Measurements from ENCODE around the gene LRP4. TPM values are rescaled to one million over a fixed set of nuclear protein-coding genes. Genes with fewer than 3 reads are reported as not detected.

Gene LRP4
- total RNA-seq, 5 donors from 2014 or later (not counting 1 experiment from before 2014, with no cell fraction given), result 0.06 to 0.26 (median 0.13) TPM; not detected in 2

- ChIA-PET POLR2A (interaction anchor here in 1 of 2 donors (0.6 kb wide), 1 partner anchor 9 kb away, joined by 4 read pairs; no protein-coding TSS in a partner anchor), CTCF (interaction anchor here (0.7 to 1.2 kb wide), 3 partner anchors 31 to 537 kb away, joined by 3 read pairs; no protein-coding TSS in a partner anchor)
- H3K36me3 Mint-ChIP-seq, result no peaks in the 10 kb centered on the region
- Histone ChIP-seq H3K4me1 (ENCODE audit: control insufficient read depth in 1 of 2, extremely low read depth in 1 of 2, insufficient read depth in 2 of 2, low read length in 2 of 2) (peaks cover 5 to 27% of the 10 kb centered on the region in 2 experiments), H3K4me3 (ENCODE audit: control insufficient read depth in 1 of 2, extremely low read depth in 1 of 2, low read length in 1 of 2) (peak overlapping the region; percentile 29 to 68), H3K9me3 (no peaks in the 10 kb centered on the region), H3K27ac (ENCODE audit: low read length) (no peak overlapping the region), H3K27me3 (replicated peaks in 1 of 2; ENCODE audit: control insufficient read depth in 2 of 2, extremely low read depth in 1 of 2, insufficient read depth in 2 of 2, low read length in 1 of 2) (peaks cover 0 to 63% of the 10 kb centered on the region in 2 experiments), H3K36me3 (ENCODE audit: control insufficient read depth in 2 of 2, extremely low read depth in 1 of 2, insufficient read depth in 1 of 2, low read length in 1 of 2) (no peaks in the 10 kb centered on the region)
- peak overlapping the region; percentile 70 to 81 (median 73) for H3K4me3 Mint-ChIP-seq
- WGBS (ENCODE audit: insufficient coverage), result 2% methylated on average over 26 of the region's 31 CpGs
- peak in 3 of 35 experiments; percentile 17 to 38 (median 18) for DNase-seq
- peaks cover 59 to 70% of the 10 kb centered on the region in 2 donors for H3K27me3 Mint-ChIP-seq
- H3K4me1 Mint-ChIP-seq, result peaks cover 25 to 29% (median 28%) of the 10 kb centered on the region in 3 donors
- no peak overlapping the region for H3K27ac Mint-ChIP-seq
- no peaks in the 10 kb centered on the region for H3K9me3 Mint-ChIP-seq
- peak in 3 of 4 experiments; percentile 15 to 31 (median 25) for ATAC-seq (replicated peaks in 1 of 4)
Measured at GRCh38 chr11:46917109-46917761, 1.1 kb downstream of the LRP4 start.

- Histone ChIP-seq H3K27ac (ENCODE audit: low read length) (no peak overlapping the region), H3K36me3 (ENCODE audit: control insufficient read depth in 2 of 2, extremely low read depth in 1 of 2, insufficient read depth in 1 of 2, low read length in 1 of 2) (no peaks in the 10 kb centered on the region), H3K4me3 (ENCODE audit: control insufficient read depth in 1 of 2, extremely low read depth in 1 of 2, low read length in 1 of 2) (peak overlapping the region; percentile 29 to 68), H3K9me3 (no peaks in the 10 kb centered on the region), H3K4me1 (ENCODE audit: control insufficient read depth in 1 of 2, extremely low read depth in 1 of 2, insufficient read depth in 2 of 2, low read length in 2 of 2) (peaks cover 5 to 27% of the 10 kb centered on the region in 2 experiments), H3K27me3 (replicated peaks in 1 of 2; ENCODE audit: control insufficient read depth in 2 of 2, extremely low read depth in 1 of 2, insufficient read depth in 2 of 2, low read length in 1 of 2) (peaks cover 0 to 66% of the 10 kb centered on the region in 2 experiments)
- Mint-ChIP-seq H3K27me3 (peaks cover 62 to 74% of the 10 kb centered on the region in 2 donors), H3K4me3 (peak overlapping the region; percentile 70 to 81 (median 73)), H3K36me3 (no peaks in the 10 kb centered on the region), H3K4me1 (peaks cover 25 to 29% (median 28%) of the 10 kb centered on the region in 3 donors), H3K9me3 (no peaks in the 10 kb centered on the region), H3K27ac (peak overlapping the region in 1 of 2 donors; percentile 57)
- ATAC-seq (replicated peaks in 1 of 4) (peak in 3 of 4 experiments; percentile 43 to 48 (median 45)), DNase-seq (peak in 3 of 35 experiments; percentile 6 to 13 (median 9))
- WGBS (ENCODE audit: insufficient coverage), result 7% methylated on average over 11 of the region's 24 CpGs
- ChIA-PET POLR2A (interaction anchor here in 1 of 2 donors (0.6 kb wide), 2 partner anchors 9 kb away, joined by 4 to 6 read pairs; no protein-coding TSS in a partner anchor), CTCF (interaction anchor here (0.7 to 1.2 kb wide), 5 partner anchors 13 to 908 kb away, joined by 3 read pairs; no protein-coding TSS in a partner anchor)
Measured at GRCh38 chr11:46916286-46917108, 1.9 kb downstream of the LRP4 start.

DNA sequence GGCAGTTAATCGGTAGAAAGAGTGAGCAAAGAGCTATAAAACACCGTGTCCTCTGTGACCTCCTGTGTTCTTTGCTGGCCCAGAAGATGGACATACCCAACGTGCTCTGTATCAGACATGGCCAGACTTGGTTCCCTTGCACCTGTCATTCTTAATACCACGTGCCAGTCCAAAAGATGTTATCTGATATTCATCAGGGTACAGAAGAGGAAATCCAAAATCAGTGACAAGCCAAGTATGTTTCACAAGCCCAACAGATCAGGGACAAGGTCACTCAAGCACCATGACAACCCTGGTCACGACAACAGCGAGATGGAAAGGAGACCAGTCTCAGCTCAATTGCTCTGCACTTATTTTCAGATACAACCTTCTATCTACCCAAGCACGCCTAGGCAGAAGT is 3.4 kb downstream of the LRP4 start:
- ATAC-seq (replicated peaks in 1 of 4) (no peak), DNase-seq (no peak)
- no peaks in the 10 kb centered on the region for H3K9me3 ChIP-seq
- peaks cover 70 to 72% of the 10 kb centered on the region in 2 donors for H3K27me3 Mint-ChIP-seq
- no peak overlapping the region for H3K4me3 Mint-ChIP-seq
- H3K27me3 ChIP-seq (replicated peaks in 1 of 2; ENCODE audit: control insufficient read depth in 2 of 2, extremely low read depth in 1 of 2, insufficient read depth in 2 of 2, low read length in 1 of 2), result peaks cover 0 to 65% of the 10 kb centered on the region in 2 experiments
- CTCF ChIA-PET, result no interaction called here
- POLR2A ChIA-PET, result interaction anchor here (0.6 kb wide), 2 partner anchors 321 to 1649 kb away, joined by 3 read pairs; no protein-coding TSS in a partner anchor
- H3K27ac ChIP-seq (ENCODE audit: low read length), result no peak overlapping the region
- peak overlapping the region in 1 of 2 donors; percentile 23 for H3K27ac Mint-ChIP-seq
- H3K36me3 ChIP-seq (ENCODE audit: control insufficient read depth in 2 of 2, extremely low read depth in 1 of 2, insufficient read depth in 1 of 2, low read length in 1 of 2), result no peaks in the 10 kb centered on the region
- peaks cover 25 to 28% (median 27%) of the 10 kb centered on the region in 3 donors for H3K4me1 Mint-ChIP-seq
- H3K36me3 Mint-ChIP-seq, result no peaks in the 10 kb centered on the region
- no peaks in the 10 kb centered on the region for H3K9me3 Mint-ChIP-seq
- 80% methylated on average over 5 of the region's 7 CpGs for WGBS (ENCODE audit: insufficient coverage)
- H3K4me1 ChIP-seq (ENCODE audit: control insufficient read depth in 1 of 2, extremely low read depth in 1 of 2, insufficient read depth in 2 of 2, low read length in 2 of 2), result peaks cover 5 to 27% of the 10 kb centered on the region in 2 experiments
- H3K4me3 ChIP-seq (ENCODE audit: control insufficient read depth in 1 of 2, extremely low read depth in 1 of 2, low read length in 1 of 2), result no peak overlapping the region

DNA sequence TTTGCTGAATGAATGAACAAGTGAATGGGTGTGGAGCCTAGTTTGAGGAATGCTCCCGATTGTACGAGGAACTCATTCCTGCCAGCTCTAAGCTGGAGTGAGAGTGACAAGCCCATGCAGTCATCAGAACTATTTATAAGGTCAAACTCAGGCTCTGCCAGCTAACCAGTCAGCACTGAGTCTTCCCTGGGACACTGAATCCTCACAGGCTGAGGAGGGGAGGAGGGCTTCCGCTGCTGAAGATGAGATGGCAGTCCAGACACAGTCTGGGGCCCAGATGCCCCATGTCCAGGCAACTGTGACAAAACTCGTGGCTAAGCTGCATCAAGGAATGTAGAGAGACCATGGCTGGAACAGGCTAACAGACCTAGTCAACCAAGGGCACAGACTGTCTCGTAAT is 4.0 kb downstream of the LRP4 start:
- POLR2A ChIA-PET, result interaction anchor here in 1 of 2 donors (0.6 kb wide), 1 partner anchor 1648 kb away, joined by 3 read pairs; no protein-coding TSS in a partner anchor
- H3K4me1 Mint-ChIP-seq, result peaks cover 20 to 23% (median 22%) of the 10 kb centered on the region in 3 donors
- ATAC-seq (replicated peaks in 1 of 4), result no peak
- Histone ChIP-seq H3K27ac (ENCODE audit: low read length) (no peak overlapping the region), H3K4me1 (ENCODE audit: control insufficient read depth in 1 of 2, extremely low read depth in 1 of 2, insufficient read depth in 2 of 2, low read length in 2 of 2) (peaks cover 5 to 27% of the 10 kb centered on the region in 2 experiments), H3K27me3 (replicated peaks in 1 of 2; ENCODE audit: control insufficient read depth in 2 of 2, extremely low read depth in 1 of 2, insufficient read depth in 2 of 2, low read length in 1 of 2) (peaks cover 0 to 64% of the 10 kb centered on the region in 2 experiments), H3K36me3 (ENCODE audit: control insufficient read depth in 2 of 2, extremely low read depth in 1 of 2, insufficient read depth in 1 of 2, low read length in 1 of 2) (no peaks in the 10 kb centered on the region), H3K4me3 (ENCODE audit: control insufficient read depth in 1 of 2, extremely low read depth in 1 of 2, low read length in 1 of 2) (no peak overlapping the region), H3K9me3 (no peaks in the 10 kb centered on the region)
- no peaks in the 10 kb centered on the region for H3K9me3 Mint-ChIP-seq
- DNase-seq, result no peak
- CTCF ChIA-PET, result no interaction called here
- H3K27ac Mint-ChIP-seq, result no peak overlapping the region
- 79% methylated on average over 3 of the region's 5 CpGs for WGBS (ENCODE audit: insufficient coverage)
- H3K27me3 Mint-ChIP-seq, result peaks cover 67 to 69% of the 10 kb centered on the region in 2 donors
- no peaks in the 10 kb centered on the region for H3K36me3 Mint-ChIP-seq
- H3K4me3 Mint-ChIP-seq, result no peak overlapping the region

- H3K27me3 ChIP-seq (replicated peaks in 1 of 2; ENCODE audit: control insufficient read depth in 2 of 2, extremely low read depth in 1 of 2, insufficient read depth in 2 of 2, low read length in 1 of 2), result peaks cover 0 to 58% of the 10 kb centered on the region in 2 experiments
- no peak overlapping the region for H3K4me3 Mint-ChIP-seq
Measured at GRCh38 chr11:46913484-46913883, 4.9 kb downstream of the LRP4 start.

More at GRCh38 chr11:46913484-46913883, 4.9 kb downstream of the LRP4 start:
- H3K27me3 Mint-ChIP-seq, result peaks cover 65 to 66% of the 10 kb centered on the region in 2 donors
- no peaks in the 10 kb centered on the region for H3K36me3 Mint-ChIP-seq
- DNase-seq (no peak), ATAC-seq (replicated peaks in 1 of 4) (no peak)
- no peaks in the 10 kb centered on the region for H3K9me3 Mint-ChIP-seq
- H3K27ac Mint-ChIP-seq, result no peak overlapping the region
- POLR2A ChIA-PET, result no interaction called here
- Histone ChIP-seq H3K4me3 (ENCODE audit: control insufficient read depth in 1 of 2, extremely low read depth in 1 of 2, low read length in 1 of 2) (no peak overlapping the region), H3K27ac (ENCODE audit: low read length) (no peak overlapping the region), H3K9me3 (no peaks in the 10 kb centered on the region), H3K4me1 (ENCODE audit: control insufficient read depth in 1 of 2, extremely low read depth in 1 of 2, insufficient read depth in 2 of 2, low read length in 2 of 2) (peaks cover 5 to 20% of the 10 kb centered on the region in 2 experiments), H3K36me3 (ENCODE audit: control insufficient read depth in 2 of 2, extremely low read depth in 1 of 2, insufficient read depth in 1 of 2, low read length in 1 of 2) (no peaks in the 10 kb centered on the region)
- 75% methylated on average over 2 of the region's 3 CpGs for WGBS (ENCODE audit: insufficient coverage)
- CTCF ChIA-PET, result no interaction called here
- H3K4me1 Mint-ChIP-seq, result peaks cover 11 to 15% (median 15%) of the 10 kb centered on the region in 3 donors
